Ureter (tissue), 1 donor: ENCODE results near the gene C14orf132. TPM values are rescaled to one million over a fixed set of nuclear protein-coding genes. Genes with fewer than 3 reads are reported as not detected.

Source experiments
- total RNA-seq: library from RNA; stranded (reverse); gene quantifications from one replicate; pipeline ENCODE4 v1.2.4, GENCODE V29; 2023
- donor health status: DM: yes; HTN: yes; CAD: no.

C14orf132 gene
- total RNA-seq, 1 donor from 2014 or later: 6.7 TPM

Other genes starting within 250 kb of the C14orf132 start
- not detected for gene TUNAR, start 162.5 kb upstream of the C14orf132 start, total RNA-seq
- 17.1 TPM for gene BDKRB2, start 165.5 kb downstream of the C14orf132 start, total RNA-seq
- gene BDKRB1, start 216.8 kb downstream of the C14orf132 start, total RNA-seq: 1.4 TPM